Endothelial cell of umbilical vein (primary cell): ENCODE measurements around the gene OR2A7.
"Not testable (repeated sequence)": the region's sequence is repeated elsewhere in the genome, so short reads cannot be mapped to it uniquely, and the experiment has no call there.

ENCODE experiments used
- CTCF ChIP-seq, 2 donors: IDR thresholded peaks; 1 replicate in 1 of 2; 2 replicates in 1 of 2; pipeline ENCODE4 v1.5.1; 2011; ENCODE audit warnings: low read length in 2 of 2, mild to moderate bottlenecking in 2 of 2, moderate library complexity in 2 of 2, control low read depth in 1 of 2, inconsistent platforms in 1 of 2, low read depth in 1 of 2; ENCODE audit not compliant: insufficient read depth in 1 of 2; ENCODE audit errors: extremely low read depth in 1 of 2
- MAX ChIP-seq: IDR thresholded peaks from 2 replicates; pipeline ENCODE4 v1.6.1; 2011; ENCODE audit not compliant: insufficient read depth, insufficient read length

DNA sequence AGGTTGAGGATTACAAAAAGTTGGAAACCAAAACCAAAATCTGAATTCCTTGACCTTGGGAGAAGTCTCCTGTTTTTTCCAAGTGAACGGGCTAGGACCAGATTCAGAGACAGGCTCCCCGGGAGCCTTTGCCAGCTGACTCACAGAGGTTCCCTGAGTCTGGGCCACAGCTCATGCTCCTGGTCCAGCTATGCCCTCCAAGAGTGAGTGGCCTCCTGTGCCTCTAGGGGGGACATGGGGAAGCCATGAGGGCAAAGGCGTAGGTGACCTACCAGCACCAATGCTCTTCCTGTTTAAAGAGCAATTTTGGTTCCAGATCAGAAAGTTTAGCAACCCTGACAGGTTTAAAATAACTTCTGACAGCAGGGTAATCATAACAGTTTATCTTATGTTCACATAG lies 35.8 kb downstream of the OR2A7 start:
- not testable (repeated sequence) for TF ChIP-seq MAX; CTCF (IDR thresholded peaks at IDR 0.05; ENCODE audit: extremely low read depth in 1 of 2, insufficient read depth in 1 of 2, low read depth in 1 of 2, low read length in 2 of 2)
